Stimulated activated CD4-positive, alpha-beta T cell treated with anti-CD3 and anti-CD28 coated beads, Interleukin-12 subunit alpha, Interleukin-12 subunit beta, amount 100 ng/mL, for 4 hours (primary cell): ENCODE data around the gene SCN3B.

Experiments
- DNase-seq: peaks from one replicate; pipeline ENCODE4 v3.0.0-alpha.2; 2020

Gene SCN3B

DNA sequence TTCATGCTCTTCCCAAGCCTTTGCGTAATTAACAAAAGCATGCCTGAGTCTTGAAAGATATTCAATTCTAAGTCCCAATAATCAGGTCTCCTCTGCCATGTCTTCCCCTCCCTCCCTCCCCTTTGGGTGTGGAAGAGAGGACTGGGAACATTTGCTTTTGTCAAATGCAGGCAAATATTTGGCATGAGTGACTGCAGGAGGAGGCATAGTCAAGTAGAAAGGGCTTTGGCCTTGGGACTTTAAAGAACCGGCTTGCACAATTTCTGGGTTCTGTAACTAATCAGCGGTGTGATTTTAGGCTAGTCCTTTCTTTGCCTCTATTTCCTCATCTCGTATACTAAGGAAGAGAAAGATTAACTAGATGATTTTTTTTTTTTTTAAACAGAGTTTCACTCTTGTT lies 59.5 kb downstream of the SCN3B start:
- DNase-seq: no peak

DNA sequence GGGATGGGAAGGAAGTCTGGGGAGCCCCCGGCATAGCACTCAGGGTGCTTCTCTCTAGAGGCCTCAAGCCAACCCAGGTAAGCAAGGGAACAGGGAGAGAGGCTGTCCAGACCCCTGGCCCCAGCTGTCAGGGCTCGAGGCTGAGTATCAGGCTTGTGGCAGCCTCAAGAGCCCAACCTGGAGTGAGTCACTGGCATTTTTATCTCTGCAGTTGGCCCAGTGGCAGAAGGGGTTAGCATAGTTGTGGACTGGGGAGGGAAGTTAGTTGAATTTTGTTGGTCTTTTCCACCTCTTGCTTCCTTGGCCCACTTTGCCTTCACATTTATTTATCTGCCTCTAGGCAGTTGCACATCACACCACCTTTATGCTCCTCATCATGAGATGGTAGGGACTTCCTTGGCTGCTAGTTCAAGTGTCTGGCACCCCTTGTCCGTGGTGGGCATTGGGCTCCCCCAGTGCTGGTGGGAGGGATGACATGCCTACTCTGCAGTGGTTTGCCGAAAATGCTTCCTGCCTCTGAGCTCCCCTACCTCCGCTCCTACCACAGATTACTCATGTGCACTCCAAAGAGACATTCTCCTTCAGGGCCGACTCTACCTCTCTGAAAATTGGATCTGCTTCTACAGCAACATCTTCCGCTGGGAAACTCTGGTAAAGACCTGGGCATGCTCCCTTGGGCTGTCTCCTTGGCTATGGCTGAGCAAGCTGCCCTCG lies 60.1 kb downstream of the SCN3B start:
- no peak for DNase-seq

DNA sequence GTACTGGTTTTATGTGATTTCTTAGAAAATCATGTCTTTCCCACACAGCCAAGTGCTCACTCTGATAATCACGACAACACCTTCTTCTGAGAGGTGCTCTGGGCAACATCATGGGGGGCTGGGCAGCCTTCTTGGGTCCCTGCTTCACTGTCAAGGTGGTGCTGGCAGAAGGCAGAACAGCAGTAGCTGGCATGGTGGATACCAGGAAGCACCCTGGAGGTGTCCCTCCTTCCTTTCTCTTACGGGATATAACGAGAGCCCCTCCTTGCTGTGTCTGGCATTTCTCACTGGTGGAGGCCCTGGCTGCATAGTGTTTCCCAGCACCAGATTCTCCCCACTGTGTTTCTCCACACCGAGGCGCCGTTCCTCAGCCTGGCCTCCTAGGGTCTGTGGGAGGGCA lies 60.9 kb downstream of the SCN3B start:
- DNase-seq: no peak

DNA sequence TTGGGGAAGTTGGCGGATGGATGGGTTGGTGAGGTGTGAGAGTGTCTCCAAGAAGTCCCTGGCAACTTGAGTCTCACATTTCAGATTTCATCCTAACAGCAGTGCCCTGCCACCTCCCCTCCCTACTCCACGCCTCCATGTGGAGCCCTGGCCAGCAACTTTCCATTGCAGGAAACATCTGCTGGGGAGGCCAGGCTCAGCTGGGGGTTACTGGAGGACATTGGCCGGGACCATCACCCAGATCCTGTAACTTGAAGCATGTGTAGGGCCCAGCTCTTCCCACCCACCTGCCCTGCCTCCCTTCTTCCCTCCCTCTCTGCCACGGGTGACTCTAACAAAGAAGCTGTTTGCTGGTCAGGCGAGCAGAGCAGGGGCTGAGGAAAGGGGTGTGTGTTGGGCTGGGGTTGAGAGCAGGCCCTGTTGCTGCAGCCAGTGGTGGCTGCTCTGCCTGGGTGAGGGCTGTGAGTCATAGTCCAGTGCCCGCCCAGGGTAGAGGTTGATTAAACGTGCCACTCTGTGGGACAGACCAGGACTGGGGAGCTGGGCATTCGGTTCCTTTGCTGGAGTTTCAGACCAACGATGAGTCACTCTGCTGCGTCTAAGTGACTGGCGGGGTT lies 64.0 kb downstream of the SCN3B start:
- DNase-seq: no peak

DNA sequence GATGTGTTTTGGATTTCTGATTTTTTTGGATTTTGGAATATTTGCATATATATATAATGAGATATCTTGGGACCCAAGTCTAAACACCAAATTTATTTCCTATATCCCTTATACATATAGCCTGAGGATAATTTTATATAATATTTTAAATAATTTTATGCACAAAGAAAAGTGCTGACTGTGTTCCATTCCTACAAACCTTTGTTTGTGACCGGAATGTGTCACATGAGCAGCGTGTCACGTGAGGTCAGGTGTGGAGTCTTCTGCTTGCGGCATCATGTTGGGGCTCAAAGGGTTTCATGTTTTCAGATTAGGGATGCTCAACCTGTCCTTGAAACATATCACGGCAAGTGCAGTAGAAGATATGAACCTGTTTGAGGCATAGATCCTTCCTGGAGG lies 65.6 kb downstream of the SCN3B start:
- no peak for DNase-seq

DNA sequence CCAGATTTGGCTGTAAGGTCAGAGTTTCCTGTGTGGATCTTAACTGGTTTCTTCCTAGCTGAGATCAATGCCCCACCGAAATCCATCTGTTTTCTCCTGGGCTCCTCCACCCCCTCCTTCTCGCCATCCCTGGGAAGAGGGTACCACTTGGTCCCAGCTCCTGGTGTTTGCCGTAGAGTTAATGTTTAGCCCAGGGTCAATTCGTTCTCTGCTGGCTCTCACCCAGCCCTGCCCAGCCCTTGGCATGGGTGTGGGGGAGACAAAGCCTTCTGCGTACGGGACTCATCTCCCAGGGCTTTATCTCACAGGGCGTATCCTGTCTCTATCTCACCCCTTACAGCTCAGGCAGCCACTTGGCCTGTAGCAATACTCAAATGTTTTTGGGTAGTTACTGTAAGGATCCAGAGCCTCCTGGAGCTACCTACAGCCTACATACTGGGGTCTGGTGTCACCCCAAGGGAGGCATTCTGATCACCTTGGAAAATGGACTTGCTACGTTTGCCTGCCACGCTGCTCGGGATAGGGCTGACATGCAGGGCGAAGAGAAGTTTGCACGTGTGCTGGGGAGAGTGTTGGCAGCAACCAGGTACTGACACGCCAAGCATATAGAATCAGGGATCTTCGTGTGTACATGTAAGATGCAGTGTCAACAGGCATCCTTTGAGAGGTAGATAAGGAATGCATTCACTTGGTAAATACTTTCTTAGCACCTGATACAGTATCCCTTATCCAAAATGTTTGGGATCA lies 66.1 kb downstream of the SCN3B start:
- no peak for DNase-seq

DNA sequence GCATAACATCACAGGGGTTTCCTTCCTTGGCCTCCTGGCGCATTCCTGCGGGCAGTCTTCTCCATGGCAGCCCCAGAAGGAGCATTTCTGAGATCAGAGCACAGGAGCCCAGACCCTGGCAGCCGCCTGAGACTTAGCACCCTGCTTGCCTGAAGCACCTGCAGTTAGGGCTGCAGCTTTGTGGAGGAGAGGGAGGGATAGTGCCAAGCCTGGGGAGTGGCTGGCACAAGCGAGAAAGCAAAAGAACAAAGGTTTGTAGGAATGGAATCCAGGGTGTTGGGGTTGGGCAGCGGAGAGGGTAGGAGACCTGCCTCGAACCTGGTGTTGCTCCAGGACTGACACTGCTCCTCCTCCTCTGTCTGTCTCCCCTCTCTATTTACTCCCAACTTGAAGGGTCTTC lies 66.9 kb downstream of the SCN3B start:
- DNase-seq: no peak

DNA sequence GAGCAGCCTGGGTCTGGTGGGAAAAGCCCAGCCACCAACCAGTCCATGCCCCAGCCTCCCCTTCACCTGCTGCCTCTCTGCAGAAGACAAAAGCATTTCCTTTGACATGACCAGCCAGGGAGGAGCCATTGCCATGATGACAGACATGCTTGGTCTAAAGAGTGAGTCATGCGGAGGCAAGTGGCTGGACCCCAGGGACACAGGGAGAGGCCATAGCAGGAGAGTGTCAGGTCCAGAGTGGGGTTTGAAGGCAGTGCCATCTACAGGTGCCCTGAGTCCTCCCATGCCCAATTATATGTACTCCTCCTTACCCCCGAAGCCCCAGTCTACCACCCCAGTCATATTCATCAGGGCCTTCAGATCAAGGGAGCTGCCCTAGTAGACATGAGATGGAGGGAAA lies 67.4 kb downstream of the SCN3B start:
- DNase-seq: no peak

DNA sequence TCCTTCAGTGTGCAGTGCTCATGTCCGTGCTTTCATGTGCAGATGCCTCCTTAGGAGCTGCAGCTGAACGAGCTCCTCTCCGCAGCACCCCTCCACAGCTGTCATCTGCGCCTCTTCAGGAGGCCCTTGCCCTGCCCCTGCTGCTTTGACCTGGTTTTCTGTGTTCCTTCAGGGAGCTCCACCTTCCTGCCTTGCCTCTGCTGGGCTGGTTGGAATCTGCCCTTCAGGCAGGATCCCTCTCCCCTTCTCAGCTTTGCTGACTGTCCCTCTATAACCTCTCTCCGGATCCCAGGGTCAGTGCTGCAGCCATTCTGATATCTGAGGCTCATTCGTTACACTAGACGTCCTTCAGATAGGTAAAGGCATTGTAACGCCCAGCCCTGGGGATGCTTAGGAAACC lies 67.9 kb downstream of the SCN3B start:
- DNase-seq: no peak

DNA sequence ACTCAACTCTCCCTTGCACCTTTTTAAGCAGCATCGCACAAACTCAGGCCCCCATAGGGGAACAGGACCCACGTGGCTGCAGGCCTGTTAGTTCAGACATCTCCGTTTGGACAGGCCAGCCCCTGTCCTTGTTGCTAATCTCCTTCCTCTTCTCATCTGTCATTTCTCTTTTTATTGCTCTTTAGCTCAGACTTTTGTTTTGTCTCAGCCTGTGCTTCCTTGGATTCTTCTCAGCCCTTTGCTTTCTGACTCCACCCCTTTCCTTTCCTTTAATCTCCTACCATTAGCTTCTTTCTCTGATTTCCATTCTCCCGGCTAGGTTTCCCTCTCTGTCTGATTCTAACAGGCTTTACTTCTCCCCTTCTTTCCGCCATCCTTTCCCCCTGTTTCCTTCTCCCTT lies 68.7 kb downstream of the SCN3B start:
- no peak for DNase-seq

DNA sequence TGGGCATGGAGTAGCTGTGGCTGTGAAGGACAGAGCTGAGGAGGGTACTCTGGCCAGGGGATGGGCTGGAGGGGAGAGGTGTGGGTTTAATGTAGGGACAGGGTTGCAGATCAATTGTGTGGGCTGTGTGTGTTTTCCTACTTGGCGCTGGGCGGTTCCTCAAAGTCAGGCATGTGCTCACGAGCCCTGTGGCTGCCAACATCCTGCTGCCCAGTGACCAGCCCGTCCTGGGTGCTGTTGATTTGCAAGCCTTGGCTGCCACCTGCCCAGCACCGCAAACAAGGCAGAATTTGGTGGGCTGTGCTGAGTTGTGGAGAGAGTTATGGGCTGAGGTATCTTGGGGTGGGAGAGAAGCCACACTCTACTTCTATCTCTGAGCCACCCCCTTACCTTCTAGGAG lies 69.2 kb downstream of the SCN3B start:
- no peak for DNase-seq

DNA sequence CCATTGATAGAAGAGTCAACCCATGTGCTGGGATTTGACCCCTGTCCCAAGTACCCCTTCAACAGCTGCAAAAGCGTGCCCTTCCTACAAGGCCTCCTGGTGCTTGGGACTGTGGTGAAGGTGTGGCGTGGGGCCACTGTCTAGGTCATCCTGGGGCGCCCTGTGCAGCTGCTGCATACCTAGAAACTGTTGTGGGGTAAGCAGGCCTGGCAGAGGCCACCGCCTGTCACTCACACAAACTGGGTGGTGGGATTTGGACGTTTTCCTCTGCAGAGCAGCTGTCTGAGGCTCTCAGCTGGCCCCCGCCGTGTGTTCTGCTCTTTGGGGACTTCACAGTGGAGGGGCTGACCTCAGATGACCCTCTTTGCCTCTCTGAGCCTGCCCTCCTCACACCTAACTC lies 69.7 kb downstream of the SCN3B start:
- no peak for DNase-seq

DNA sequence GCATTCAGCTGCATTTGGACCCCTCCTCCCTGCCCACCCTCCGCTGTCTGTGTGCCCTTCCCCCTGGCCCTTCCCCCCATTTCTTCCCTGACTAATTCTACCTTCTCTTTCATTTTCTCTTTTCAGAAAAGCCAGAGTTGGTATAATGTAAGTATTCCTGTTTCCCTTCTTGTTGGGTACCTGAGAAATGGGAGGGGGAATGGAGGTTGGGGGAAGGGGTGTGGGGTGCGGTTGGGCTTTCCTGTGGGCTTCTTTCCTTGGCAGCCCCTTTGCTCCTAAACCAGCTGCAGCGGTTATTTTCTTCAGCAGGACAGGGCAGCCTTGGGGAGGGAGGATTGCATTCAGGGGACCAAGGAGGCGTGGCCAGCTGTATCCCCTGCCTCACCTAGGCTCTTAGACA lies 70.2 kb downstream of the SCN3B start:
- DNase-seq: no peak

DNA sequence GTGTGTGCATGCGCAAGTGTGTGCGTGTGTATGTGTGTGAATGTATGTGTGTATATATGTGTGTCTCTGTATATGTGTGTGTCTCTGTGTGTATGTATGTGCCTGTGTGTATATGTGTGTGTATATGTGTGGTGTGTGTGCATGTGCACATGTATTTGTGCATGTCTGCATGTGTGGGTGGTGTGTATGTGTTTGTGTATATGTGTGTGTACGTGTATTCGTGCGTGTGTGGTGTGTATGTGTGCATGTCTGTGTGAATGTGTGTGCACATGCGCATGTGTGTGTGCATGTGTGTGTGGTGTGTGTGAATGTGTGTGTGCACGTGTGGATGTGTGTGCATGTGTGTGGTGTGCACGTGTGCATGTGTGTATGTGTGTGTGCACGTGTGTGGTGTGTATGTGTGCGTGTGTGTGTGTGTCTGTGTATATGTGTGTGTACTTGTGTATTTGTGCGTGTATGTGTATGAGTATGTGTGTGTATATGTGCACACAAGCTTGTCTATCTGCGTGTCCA lies 71.4 kb downstream of the SCN3B start:
- no peak for DNase-seq

DNA sequence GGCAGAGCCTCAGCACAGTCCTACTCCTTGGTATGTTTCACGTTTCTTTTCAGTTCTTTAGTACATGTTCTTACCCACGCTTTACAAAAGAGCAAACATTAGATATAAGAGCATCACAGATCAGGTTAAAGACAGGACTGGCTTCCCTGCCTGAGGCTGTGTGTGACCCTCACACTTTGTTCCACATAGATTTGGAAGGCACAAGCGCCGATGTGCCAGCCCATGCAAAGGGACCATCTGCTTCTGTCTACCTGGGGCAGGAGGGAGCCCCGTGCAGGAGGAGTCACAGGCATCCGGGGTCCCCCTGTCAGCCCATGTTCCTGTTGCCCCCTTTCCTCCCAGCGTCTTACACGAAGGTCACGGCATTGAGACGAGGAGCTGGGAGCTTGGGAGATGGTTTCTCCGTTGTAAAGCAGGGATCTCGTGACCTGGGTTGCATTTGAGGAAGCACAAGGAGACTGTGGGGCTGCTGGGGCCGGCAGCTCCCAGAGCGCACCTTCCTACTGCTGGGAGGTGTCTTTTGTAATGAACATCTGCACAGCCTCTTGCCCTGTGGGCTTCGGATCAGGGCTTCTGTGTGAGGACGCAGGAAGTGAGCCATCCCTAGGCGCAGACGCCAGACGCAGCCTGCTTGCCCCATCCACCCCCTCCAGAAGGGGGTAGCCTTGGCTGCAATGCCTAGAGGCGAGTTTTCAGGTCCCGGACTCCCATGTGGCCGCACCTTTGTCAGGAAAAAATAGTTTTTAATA lies 72.6 kb downstream of the SCN3B start:
- no peak for DNase-seq

DNA sequence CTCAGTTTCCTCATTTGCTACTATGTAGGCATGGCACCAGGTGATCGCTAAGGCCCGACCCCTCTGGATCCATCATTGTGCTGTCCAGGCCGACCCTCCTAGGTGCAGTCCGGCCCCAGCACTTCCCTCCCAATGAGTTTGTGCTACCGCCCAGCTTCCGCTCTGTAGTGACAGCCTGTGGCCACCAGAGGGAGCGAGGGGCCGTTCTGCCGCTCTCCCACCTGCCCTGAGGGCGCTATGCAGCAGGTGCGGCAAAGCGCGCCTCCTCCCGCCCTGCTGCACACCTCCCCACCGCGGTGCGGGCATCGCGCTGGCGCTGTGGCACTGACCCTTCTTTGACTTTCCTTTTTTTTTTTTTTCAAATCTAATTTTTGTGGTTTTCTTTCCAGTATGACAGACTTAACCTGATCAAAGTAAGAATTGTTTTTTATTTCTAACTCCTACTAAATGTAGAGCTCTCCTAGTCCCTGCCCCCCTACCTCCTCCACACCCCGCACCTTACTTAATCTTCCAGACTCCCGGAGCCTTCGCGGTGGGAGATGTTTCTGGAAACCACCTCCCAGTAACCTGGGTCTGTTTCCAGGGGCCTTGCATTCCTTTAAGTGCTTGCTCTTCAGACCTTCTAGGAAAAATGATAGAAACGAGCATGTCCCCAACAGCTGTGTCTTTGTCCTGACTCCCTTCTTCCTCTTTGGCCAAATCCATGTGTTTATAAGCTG lies 73.7 kb downstream of the SCN3B start:
- peak; percentile 62 for DNase-seq

DNA sequence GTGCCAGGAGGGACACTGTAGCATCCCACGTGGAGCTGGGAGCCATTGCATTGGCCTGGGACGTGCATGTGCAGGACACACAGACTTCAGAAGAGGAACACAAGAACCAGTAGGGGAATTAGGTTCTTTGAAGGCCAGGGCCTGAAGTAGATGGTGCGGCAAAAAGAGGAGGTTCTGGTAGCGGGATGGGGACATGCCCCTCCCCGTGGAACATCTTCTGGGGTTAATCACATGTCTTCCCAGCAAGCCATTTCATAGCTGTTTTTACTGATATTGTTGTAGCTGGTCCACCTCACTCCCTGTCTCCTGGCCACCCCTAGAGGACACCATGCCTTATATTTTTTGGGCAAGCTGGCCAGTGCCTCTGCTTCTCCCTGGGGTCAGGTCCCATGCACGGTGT lies 74.3 kb downstream of the SCN3B start:
- DNase-seq: no peak

DNA sequence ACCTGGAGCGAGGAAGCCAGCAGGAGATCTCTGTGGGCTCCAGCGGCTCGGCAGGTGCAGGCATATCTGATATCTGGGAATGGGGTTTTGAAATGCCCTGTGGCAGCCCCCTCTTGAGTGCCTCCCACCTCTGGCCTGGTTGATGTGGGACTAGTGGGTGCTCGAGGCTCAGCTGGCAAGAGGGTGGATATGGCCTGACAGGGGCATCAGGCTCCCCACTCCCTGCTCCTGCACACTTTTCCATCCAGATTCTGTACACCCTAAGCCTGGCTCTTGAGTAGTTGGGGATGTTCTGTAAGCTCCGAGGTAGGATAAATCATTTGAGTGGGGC lies 75.0 kb downstream of the SCN3B start:
- DNase-seq: no peak
